Thoracic aorta (tissue), 2 donors: ENCODE data around the gene MGAT5B. TPM values are rescaled to one million over a fixed set of nuclear protein-coding genes. Genes with fewer than 3 reads are reported as not detected.

Experiments
- ATAC-seq: fragments of 150-250 bp; one replicate; pipeline ENCODE4 v1.8.0; 2017; ENCODE audit warnings: low read depth; ENCODE audit not compliant: insufficient number of reproducible peaks, low FRiP score
- DNase-seq: peaks from one replicate; pipeline ENCODE4 v3.0.0-alpha.2; 2020; ENCODE audit warnings: low spot score
- H3K27ac ChIP-seq, 2 donors: fragments of 200-600 bp; sonication (generic); 1 replicate in 1 of 2; 2 replicates in 1 of 2; pipeline ENCODE4 v1.5.1; 2016; ENCODE audit warnings: mild to moderate bottlenecking in 2 of 2, moderate library complexity in 2 of 2
- H3K27me3 ChIP-seq: fragments of 200-600 bp; sonication (generic); replicated peaks from 2 replicates; pipeline ENCODE4 v1.6.0; 2016; ENCODE audit warnings: mild to moderate bottlenecking; ENCODE audit not compliant: insufficient read depth
- H3K36me3 ChIP-seq: fragments of 200-600 bp; sonication (generic); one replicate; pipeline ENCODE4 v1.5.1; 2016
- H3K4me1 ChIP-seq, 2 donors: fragments of 200-600 bp; sonication (generic); 1 replicate in 1 of 2; 2 replicates in 1 of 2; pipeline versions ENCODE4 v1.5.1 to v1.6.0; 2016; ENCODE audit warnings: low read depth in 2 of 2, mild to moderate bottlenecking in 1 of 2; ENCODE audit not compliant: control insufficient read depth in 1 of 2
- H3K4me3 ChIP-seq: fragments of 200-600 bp; sonication (generic); 2 replicates; pipeline ENCODE4 v1.5.1; 2016; ENCODE audit warnings: mild to moderate bottlenecking
- H3K9me3 ChIP-seq: fragments of 200-600 bp; sonication (generic); 2 replicates; pipeline ENCODE4 v1.5.1; 2016
- total RNA-seq, 2 donors: library from RNA; depleted of rRNA; stranded (reverse); fragments of >200 nt; gene quantifications; one replicate each; pipeline versions ENCODE4 v1.1.0 to v1.2.3, GENCODE V29; 2016
- TF ChIP-seq, protein P1 (sequence below): fragments of 200-600 bp; sonication (generic); IDR thresholded peaks from one replicate; pipeline ENCODE4 v1.5.1; 2019; ENCODE audit warnings: antibody characterized with exemption

MGAT5B gene
- total RNA-seq, 2 donors from 2014 or later, result 0.14 TPM; not detected in 1

DNA sequence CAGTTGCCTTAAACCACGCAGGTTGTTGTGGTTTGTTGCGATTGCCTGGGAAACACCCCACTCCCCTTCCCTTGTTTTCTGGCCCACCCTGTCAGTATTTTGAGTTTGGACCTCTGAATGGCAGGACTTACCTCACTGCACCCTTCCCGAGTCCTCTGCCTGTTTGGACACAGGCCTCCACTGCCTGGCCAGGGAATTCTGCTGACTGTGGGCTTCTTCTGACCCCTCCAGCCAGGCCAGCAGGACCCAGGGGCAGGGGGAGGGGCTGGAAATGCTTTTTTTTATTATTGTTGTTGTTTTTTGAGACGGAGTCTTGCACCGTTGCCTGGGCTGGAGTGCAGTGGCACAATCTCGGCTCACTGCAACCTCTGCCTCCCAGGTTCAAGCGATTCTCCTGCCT lies 4.2 kb upstream of the MGAT5B start:
- H3K4me3 ChIP-seq, result no peak overlapping the region
- no peaks in the 10 kb centered on the region for H3K36me3 ChIP-seq
- H3K27ac ChIP-seq, result no peak overlapping the region
- H3K4me1 ChIP-seq, result peaks cover 7 to 8% of the 10 kb centered on the region in 2 donors
- DNase-seq (no peak), ATAC-seq (no peak)
- peaks cover 3% of the 10 kb centered on the region for H3K27me3 ChIP-seq
- H3K9me3 ChIP-seq, result no peaks in the 10 kb centered on the region
- TF ChIP-seq, protein P1, sequence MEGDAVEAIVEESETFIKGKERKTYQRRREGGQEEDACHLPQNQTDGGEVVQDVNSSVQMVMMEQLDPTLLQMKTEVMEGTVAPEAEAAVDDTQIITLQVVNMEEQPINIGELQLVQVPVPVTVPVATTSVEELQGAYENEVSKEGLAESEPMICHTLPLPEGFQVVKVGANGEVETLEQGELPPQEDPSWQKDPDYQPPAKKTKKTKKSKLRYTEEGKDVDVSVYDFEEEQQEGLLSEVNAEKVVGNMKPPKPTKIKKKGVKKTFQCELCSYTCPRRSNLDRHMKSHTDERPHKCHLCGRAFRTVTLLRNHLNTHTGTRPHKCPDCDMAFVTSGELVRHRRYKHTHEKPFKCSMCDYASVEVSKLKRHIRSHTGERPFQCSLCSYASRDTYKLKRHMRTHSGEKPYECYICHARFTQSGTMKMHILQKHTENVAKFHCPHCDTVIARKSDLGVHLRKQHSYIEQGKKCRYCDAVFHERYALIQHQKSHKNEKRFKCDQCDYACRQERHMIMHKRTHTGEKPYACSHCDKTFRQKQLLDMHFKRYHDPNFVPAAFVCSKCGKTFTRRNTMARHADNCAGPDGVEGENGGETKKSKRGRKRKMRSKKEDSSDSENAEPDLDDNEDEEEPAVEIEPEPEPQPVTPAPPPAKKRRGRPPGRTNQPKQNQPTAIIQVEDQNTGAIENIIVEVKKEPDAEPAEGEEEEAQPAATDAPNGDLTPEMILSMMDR, result no peak

DNA sequence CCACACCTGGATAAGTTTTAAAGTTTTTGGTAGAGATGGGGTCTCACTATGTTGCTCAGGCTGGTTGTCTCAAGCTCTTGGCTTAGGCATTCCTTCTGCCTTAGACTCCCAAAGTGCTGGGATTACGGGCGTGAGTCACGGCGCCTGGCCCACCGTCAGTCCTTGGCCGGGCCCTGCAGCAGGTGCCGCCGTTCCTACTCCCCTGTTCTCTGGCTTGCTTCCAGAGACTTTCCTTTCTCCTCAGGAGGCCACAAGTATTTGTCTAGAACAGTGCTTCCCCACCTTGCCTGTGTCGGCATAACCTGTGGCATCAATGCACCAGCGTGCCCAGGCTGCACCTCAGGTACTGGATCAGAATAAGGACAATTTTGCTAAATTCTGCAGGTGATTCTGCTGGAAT lies 3.0 kb upstream of the MGAT5B start:
- H3K27me3 ChIP-seq, result peaks cover 12% of the 10 kb centered on the region

GRCh38 chr17:76866203-76866602 lies 2.0 kb upstream of the MGAT5B start:
- Histone ChIP-seq H3K27ac (no peak overlapping the region), H3K36me3 (no peaks in the 10 kb centered on the region), H3K4me1 (peaks cover 7 to 18% of the 10 kb centered on the region in 2 donors), H3K9me3 (no peaks in the 10 kb centered on the region), H3K4me3 (no peak overlapping the region), H3K27me3 (peaks cover 23% of the 10 kb centered on the region)
- ATAC-seq (no peak), DNase-seq (no peak)
- TF ChIP-seq, protein P1, result no peak

More for the DNA sequence above, 3.0 kb upstream of the MGAT5B start:
- Histone ChIP-seq H3K4me1 (peaks cover 7 to 18% of the 10 kb centered on the region in 2 donors), H3K27ac (no peak overlapping the region), H3K9me3 (no peaks in the 10 kb centered on the region), H3K4me3 (no peak overlapping the region), H3K36me3 (no peaks in the 10 kb centered on the region)
- no peak for ATAC-seq
- DNase-seq, result no peak
- TF ChIP-seq, protein P1, result no peak

DNA sequence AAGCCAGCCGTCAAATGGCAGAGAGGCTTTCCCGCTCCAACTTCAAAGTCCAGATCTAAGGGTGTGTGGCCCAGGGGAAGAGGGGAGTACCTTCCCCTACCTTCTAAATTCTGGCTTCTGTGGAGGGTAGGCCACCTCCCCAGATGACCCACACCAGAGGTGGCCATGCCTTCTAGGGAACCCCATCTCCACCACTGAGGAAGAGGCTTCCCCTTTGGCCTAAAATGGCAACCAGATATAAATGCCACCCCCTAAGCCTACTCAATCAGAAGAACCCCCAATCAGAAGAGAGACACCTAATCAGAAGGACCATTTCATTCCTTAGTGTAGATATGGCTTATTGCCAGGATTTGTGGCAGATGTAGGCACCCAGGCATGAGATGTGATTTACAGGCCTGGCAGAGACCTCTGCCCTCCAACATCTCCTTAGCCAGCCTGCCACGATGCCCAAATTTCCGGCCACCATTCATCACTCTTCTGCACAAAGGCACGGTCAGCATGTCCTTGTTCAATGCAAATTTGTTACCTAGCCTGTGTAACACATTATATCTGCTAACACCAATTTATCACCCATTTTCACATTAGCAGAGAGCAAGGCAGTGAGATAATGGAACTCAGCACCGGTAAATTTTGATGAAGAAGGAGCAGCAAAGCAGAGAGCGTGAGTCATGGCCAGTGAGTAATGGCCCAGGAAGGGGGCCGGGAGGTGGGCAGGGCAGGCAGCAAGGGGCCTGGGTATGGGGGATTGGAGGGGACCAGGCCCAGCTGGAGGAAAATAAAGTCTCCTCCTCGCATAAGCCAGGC lies 1.2 kb upstream of the MGAT5B start:
- ATAC-seq, result no peak
- peaks cover 7 to 18% of the 10 kb centered on the region in 2 donors for H3K4me1 ChIP-seq
- TF ChIP-seq, protein P1, result no peak
- H3K4me3 ChIP-seq, result no peak overlapping the region
- no peaks in the 10 kb centered on the region for H3K36me3 ChIP-seq
- no peak for DNase-seq
- no peaks in the 10 kb centered on the region for H3K9me3 ChIP-seq
- peaks cover 23% of the 10 kb centered on the region for H3K27me3 ChIP-seq
- no peak overlapping the region for H3K27ac ChIP-seq

- peak overlapping the region; percentile 26 for H3K4me3 ChIP-seq
- H3K9me3 ChIP-seq, result no peaks in the 10 kb centered on the region
- H3K4me1 ChIP-seq, result peaks cover 7 to 18% of the 10 kb centered on the region in 2 donors
- ATAC-seq (no peak), DNase-seq (no peak)
- H3K27ac ChIP-seq, result no peak overlapping the region
- no peaks in the 10 kb centered on the region for H3K36me3 ChIP-seq
- TF ChIP-seq, protein P1, result no peak
- peaks cover 23% of the 10 kb centered on the region for H3K27me3 ChIP-seq
Measured at GRCh38 chr17:76867578-76868175, 527 bp upstream of the MGAT5B start.
